Measurements from ENCODE around the gene ABTB2. TPM values are rescaled to one million over a fixed set of nuclear protein-coding genes. Genes with fewer than 3 reads are reported as not detected.

ABTB2 gene
- total RNA-seq, 1 experiment from 2014 or later, result 46.3 TPM

DNA sequence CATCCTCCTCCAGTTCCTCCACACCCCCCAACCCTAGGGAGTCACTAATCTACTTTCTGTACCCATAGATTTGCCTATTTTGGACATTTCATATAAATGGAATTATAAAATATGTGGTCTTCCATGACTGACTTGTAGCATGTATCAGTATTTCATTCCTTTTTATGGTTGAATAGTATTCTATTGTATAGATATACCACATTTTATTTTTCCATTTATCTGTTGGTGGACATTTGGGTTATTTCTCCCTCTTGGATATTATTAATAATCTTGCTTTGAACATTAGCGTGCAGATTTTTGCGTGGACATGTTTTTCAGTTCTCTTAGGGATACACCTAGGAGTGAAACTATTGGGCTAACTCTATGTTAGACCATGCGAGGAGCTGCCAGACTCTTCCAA, 229.0 kb downstream of the ABTB2 start:
- H3K36me3 ChIP-seq (ENCODE audit: insufficient read depth, low read length, poor library complexity, severe bottlenecking), result peaks cover 97% of the 10 kb centered on the region
- H3K4me1 ChIP-seq (ENCODE audit: insufficient read depth, low read length, poor library complexity, severe bottlenecking), result no peaks in the 10 kb centered on the region
- BruUV-seq (replicated peaks), result no TSS peak

GRCh38 chr11:34126959-34127848, 230.6 kb downstream of the ABTB2 start:
- intact Hi-C loops (cut with micrococcal nuclease; ENCODE audit: unreplicated experiment), result no loop called here
- no peaks in the 10 kb centered on the region for H3K4me1 ChIP-seq (ENCODE audit: insufficient read depth, low read length, poor library complexity, severe bottlenecking)
- DNase-seq (ENCODE audit: low spot score), result no peak
- peaks cover 97% of the 10 kb centered on the region for H3K36me3 ChIP-seq (ENCODE audit: insufficient read depth, low read length, poor library complexity, severe bottlenecking)
- TF ChIP-seq CTCF (conservative IDR thresholded peaks at IDR 0.05; ENCODE audit: low read depth, low read length) (no peak), EZH2 (IDR thresholded peaks at IDR 0.05; ENCODE audit: borderline replicate concordance, low read depth, low read length, poor library complexity, severe bottlenecking) (no peak)
- BruUV-seq (replicated peaks), result no TSS peak
- H3K27me3 ChIP-seq (replicated peaks; ENCODE audit: insufficient read depth, low read depth, low read length, poor library complexity), result no peaks in the 10 kb centered on the region
- no peaks in the 10 kb centered on the region for H3K9me3 ChIP-seq (ENCODE audit: low read depth, low read length, poor library complexity, severe bottlenecking)
- POLR2A ChIA-PET (ENCODE audit: low non-redundant PET), result no interaction called here
- H3K27ac ChIP-seq (ENCODE audit: low read depth, low read length, poor library complexity, severe bottlenecking), result peak overlapping the region; percentile 8
- CTCF ChIA-PET, result no interaction called here
- no peak overlapping the region for H3K4me3 ChIP-seq (ENCODE audit: low read depth, low read length, poor library complexity, severe bottlenecking)

More for the DNA sequence above, 229.0 kb downstream of the ABTB2 start:
- CTCF ChIA-PET, result no interaction called here
- TF ChIP-seq CTCF (conservative IDR thresholded peaks at IDR 0.05; ENCODE audit: low read depth, low read length) (no peak), EZH2 (IDR thresholded peaks at IDR 0.05; ENCODE audit: borderline replicate concordance, low read depth, low read length, poor library complexity, severe bottlenecking) (no peak)
- POLR2A ChIA-PET (ENCODE audit: low non-redundant PET), result no interaction called here
- Histone ChIP-seq H3K27me3 (replicated peaks; ENCODE audit: insufficient read depth, low read depth, low read length, poor library complexity) (no peaks in the 10 kb centered on the region), H3K4me3 (ENCODE audit: low read depth, low read length, poor library complexity, severe bottlenecking) (no peak overlapping the region), H3K27ac (ENCODE audit: low read depth, low read length, poor library complexity, severe bottlenecking) (no peak overlapping the region), H3K9me3 (ENCODE audit: low read depth, low read length, poor library complexity, severe bottlenecking) (no peaks in the 10 kb centered on the region)
- DNase-seq (ENCODE audit: low spot score), result no peak
- intact Hi-C loops (cut with micrococcal nuclease; ENCODE audit: unreplicated experiment), result no loop called here

GRCh38 chr11:34124885-34125668, 232.7 kb downstream of the ABTB2 start:
- no peak overlapping the region for H3K27ac ChIP-seq (ENCODE audit: low read depth, low read length, poor library complexity, severe bottlenecking)
- no peak overlapping the region for H3K4me3 ChIP-seq (ENCODE audit: low read depth, low read length, poor library complexity, severe bottlenecking)
- H3K27me3 ChIP-seq (replicated peaks; ENCODE audit: insufficient read depth, low read depth, low read length, poor library complexity), result no peaks in the 10 kb centered on the region
- POLR2A ChIA-PET (ENCODE audit: low non-redundant PET), result no interaction called here
- TSS peak; percentile 2 for BruUV-seq (replicated peaks)
- CTCF ChIA-PET, result no interaction called here
- intact Hi-C loops (cut with micrococcal nuclease; ENCODE audit: unreplicated experiment), result no loop called here
- no peak for DNase-seq (ENCODE audit: low spot score)
- no peaks in the 10 kb centered on the region for H3K4me1 ChIP-seq (ENCODE audit: insufficient read depth, low read length, poor library complexity, severe bottlenecking)
- TF ChIP-seq EZH2 (IDR thresholded peaks at IDR 0.05; ENCODE audit: borderline replicate concordance, low read depth, low read length, poor library complexity, severe bottlenecking) (no peak), CTCF (conservative IDR thresholded peaks at IDR 0.05; ENCODE audit: low read depth, low read length) (no peak)
- no peaks in the 10 kb centered on the region for H3K9me3 ChIP-seq (ENCODE audit: low read depth, low read length, poor library complexity, severe bottlenecking)
- H3K36me3 ChIP-seq (ENCODE audit: insufficient read depth, low read length, poor library complexity, severe bottlenecking), result peaks cover 95% of the 10 kb centered on the region

All from A673 (cell line).